GM19395 (cell line): Measurements from ENCODE around the gene KCNMA1.

Source experiments
- ATAC-seq: cut with Tn5 transposase; IDR thresholded peaks from one replicate; pipeline ENCODE4 v1.9.1; 2021; ENCODE audit warnings: mild to moderate bottlenecking, moderate library complexity; ENCODE audit not compliant: unreplicated experiment

The KCNMA1 gene

DNA sequence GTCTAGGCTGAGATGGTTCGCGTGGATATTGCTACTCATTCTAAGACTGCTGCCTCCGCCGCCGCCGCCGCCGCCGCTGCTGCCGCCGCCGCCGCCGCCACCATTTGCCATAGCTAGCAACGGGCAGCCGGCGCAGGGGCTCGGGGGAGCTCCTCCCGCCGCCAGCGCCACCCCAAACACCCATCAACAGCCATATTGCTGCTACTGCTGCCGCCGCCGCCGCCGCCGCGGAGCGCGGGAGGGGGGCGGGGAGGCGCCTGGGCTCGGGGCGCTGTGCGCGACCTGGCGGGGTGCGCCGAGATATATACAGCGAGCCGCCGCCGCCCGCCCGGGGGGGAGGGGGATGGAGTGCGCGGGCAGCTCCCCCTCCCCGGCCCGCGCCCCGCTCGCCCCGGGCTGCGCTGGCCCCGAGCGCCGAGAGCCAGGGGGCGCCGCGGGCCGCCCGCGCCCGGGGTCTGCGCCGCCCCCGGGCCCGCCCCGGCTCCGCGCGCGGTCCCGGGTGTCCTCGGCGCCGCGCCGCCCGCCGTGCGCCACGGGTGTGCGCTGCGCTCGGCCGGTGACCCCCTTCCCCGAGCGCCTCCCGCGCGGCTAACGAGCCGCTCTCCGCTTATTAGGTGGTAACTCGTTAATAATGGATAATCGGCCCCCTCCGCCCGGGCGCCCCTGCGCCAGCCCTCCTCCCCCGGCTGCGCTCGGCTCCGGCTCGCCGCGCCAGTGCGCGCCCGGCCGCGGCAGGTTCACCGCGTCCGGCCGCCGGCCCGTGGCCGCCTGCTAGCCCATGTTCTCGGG is at the start of gene KCNMA1:
TSS of gene KCNMA1 (minus strand) at position 277 of the 789 bp plus-strand sequence.
- no peak for ATAC-seq

DNA sequence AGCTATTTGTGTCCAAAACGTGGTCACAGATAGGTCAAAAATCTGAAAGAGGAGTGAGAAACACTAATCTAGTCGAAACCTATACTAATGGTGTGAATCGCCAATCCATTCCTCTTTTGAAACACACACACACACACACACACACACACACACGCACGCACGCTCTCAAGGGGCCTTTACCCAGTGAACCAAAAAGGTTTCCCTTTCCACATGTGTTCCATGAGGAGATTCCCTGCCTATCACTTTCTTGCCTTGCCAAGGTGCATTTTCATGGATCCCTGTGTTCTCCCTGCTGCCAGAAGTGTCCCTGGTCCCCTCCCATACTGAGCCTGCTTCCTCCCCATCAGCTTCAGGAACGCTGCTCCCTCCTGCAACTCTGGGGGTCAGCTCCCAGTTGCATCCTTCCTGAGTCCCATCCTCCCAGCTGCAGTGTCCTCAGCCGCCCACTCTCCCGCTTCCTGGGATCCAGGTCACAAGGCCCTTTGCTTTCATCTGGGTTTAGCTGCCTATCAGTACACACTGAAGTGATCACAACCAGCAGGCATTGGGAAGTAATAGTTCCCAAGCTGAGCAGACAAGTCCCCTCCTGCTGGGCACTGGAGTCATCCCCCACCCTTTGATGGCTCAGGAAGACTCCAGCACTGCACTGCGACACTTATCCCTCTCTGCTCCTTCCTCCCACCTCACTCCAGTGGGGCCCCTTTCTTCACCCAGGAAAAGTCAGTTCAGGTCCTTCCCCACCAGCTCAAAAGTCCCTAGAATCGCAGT is 49.2 kb upstream of the KCNMA1 start:
- ATAC-seq = no peak

DNA sequence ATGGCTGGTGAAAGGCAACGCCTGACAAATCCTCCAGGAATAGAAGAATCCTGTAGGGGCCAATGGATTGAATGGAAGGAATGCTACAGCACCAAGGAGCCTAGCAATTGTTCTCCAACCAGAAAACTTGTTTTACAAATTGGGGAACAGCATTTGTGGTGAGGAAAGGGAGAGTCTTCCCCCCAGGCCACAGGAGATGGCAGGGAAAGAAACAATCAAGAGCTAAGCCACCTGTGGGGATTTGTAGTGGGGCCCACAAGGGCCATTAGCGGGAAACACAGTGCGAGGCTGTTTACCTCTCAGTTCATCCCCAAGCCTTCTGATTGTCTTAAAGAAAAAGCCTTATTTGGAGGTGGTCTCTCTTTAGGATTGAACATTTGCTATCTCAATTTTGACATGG is 48.5 kb upstream of the KCNMA1 start:
- no peak for ATAC-seq

DNA sequence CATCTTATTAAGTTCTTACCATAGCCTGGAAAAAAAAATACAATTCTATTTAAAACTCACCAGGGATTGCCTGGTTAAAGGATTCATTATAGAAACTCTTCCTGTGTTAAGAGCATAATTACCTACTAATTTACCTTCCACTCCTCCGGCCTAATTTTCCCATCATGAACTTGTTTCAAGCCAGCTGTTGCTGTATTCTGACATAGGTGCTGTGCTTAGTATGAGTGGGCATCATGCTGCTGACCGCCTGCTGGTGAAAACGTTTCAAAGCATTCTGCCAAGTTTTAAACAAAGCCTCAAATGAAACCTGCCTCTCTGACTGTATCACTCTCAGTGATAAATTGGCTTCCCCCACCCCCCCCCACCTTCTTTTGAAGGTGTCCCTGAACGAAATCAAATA is 47.8 kb upstream of the KCNMA1 start:
- ATAC-seq = no peak

DNA sequence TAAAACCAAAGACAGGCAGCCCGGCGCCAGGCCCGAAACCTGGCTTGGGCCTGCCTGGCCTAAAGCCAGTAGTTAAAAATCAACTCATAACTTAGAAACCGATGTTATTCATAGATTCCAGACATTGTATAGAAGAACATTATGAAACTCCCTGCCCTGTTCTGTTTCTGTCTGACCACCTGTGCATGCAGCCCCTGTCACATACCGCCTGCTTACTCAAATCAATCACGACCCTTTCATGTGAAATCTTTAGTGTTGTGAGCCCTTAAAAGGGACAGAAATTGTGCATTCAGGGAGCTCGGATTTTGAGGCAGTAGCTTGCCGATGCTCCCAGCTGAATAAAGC is 45.5 kb upstream of the KCNMA1 start:
- ATAC-seq = peak; percentile 48

DNA sequence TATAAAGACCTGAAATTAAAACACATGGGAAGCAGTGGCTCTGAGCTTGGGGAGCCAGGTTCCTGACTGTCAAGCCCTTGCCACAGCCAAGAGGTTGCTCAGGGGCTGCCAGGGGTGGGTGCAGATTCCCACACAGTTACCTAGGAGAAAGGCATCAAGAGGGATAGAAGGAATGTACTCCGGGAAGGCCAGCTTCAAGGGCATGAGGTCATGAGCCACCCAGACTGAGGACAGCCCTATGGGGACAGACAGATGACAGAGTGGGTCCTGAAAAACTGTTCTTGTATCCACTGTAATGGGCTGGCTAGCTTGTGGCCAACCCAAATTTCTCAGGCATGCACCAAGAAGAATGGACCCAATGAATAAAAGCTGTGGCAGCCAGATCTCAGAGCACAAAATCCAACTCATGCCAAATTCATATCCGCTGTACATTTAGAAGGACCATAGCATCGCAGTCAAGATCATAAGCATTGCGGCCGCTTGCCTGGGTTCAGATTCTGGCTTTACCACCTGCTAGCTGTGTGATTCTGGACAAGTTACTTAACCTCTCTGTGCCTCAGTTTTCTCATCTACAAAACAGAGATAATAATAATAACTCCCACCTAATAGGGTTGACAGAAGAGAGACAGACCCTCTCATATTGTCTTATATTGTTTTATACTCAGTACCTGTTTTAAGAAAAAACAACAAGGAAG is 44.9 kb upstream of the KCNMA1 start:
- peak; percentile 40 for ATAC-seq

DNA sequence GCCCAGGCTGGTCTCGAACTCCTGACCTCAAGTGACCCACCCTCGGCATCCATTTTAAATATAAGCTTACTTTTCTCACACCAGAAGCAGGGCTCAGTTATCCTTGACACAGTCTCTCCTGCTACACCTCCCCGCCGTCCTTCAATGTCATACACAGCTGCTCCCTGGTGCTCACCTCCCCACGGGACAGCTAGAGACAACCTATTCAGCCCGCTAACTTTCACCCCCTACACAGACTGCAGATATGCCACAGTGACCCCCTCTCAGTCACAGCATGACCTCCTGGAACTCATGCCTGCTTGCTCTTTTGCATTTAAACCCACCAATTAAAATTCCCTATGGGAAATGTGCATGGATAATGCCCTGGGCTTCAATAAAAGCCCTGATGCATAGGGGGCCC is 44.2 kb upstream of the KCNMA1 start:
- ATAC-seq = no peak

DNA sequence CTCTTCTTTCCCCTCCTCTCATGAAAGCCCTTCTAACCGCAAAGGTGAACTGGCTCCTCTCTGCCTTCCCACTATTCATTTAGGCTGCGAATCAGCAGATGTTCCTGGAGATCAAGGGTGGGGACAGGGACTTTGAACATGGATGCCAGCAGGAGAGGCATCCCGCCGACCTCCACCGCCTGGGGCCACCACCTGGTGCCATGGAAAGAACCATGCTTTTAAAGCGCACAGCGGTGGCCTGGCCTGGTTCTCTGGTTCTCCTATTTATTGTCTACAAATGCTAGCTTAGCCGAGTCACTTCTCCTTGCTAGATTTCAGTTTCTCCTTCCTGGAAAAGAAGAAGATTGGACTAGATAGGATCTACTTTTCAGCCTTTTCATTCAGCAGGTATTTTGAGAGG is 43.2 kb upstream of the KCNMA1 start:
- no peak for ATAC-seq

DNA sequence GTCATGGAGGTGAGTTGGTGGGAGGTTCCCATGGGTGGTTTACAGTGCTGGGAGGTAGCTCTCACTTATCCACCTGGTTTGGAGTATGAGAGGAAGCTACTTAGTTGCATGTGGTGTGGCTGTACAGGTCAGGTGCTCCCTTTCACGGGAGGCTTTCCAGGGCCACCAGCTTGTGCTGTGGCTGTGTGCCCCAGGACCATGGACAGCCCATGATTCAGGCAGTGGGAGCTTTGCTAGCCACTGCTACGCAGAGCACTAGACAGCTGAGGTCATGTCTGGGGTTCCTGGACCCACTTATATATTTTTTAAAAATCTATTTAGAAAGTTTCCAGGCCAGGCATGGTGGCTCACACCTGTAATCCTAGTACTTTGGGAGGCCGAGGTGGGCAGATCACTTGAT is 42.5 kb upstream of the KCNMA1 start:
- no peak for ATAC-seq

DNA sequence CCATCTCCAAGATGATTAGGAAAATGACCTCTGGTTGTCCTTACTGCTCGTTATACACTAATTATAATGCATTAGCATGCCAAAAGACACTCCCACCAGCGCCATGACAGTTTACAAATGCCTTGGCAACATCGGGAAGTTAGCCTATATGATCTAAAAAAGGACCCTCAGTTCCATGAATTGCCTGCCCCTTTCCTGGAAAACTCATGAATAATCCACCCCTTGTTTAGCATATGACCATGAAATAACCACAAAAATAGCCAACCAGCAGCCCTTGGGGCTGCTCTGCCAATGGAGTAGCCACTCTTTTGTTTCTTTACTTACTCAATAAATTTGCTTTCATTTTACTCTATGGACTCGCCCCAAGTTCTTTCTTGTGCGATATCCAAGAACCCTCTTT is 41.6 kb upstream of the KCNMA1 start:
- ATAC-seq = no peak

DNA sequence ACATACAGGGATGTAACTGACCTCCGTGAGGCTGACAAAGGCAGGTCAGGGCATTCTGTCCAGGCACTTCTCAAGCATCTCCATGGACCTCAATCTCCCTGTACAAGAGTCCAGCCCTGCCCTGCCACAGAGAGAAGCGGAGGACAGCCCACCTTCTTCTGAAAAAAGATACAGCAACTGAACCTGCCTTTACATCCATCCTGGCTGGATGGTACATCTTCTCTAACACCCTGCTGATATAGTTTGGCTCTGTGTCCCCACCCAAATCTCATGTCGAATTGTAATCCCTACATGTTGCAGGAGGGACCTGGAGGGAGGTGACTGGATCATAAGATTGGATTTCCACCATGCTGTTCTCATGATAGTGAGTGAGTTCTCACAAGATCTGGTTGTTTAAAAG is 40.5 kb upstream of the KCNMA1 start:
- no peak for ATAC-seq

DNA sequence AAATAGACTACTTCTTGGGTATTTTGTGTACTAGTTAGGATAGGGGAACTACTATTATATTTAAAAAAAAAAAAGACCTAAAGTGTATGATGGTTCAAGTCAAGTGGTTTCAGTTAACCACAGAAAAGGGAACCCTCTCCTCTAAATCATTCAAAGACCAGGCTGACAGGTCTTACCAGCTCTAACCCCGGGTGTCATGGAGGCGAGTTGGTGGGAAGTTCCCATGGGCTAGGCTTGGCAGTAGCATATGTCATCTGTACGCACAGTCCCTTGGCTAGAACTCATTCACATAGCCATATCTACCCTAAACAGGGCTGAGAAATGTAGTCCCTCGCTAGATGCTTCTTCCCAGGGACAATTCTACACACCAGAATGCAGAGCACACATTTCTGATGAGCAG is 37.7 kb upstream of the KCNMA1 start:
- no peak for ATAC-seq

DNA sequence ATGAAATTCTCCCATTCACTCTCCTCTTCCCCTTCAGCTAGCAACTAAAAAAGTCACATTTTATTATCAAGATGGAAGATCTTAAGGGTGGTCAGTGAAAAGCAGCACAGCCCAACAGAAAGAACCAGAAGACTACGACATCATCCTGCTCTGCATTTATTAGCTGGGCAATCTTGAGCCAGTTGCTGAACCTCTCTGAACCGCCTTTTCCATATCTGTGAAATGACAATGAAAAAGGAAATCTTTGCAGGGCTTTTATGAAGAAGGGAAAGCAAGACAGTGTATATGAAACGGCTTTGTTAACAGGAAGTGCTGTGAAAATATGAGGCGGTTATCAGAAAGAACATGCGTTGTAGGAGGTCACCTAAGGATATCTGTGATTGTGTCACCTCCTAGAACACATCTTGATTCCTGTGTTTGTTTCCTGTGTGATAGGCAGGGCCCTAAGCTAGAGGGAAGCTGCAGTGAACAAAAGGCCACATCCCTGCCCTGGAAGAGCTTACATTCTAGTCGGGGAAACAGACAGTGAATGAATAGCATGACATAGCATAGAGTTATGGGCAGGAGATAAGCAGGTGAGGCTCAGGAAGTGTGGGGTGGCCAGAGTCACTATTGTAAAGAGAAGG is 36.0 kb upstream of the KCNMA1 start:
- ATAC-seq = no peak

DNA sequence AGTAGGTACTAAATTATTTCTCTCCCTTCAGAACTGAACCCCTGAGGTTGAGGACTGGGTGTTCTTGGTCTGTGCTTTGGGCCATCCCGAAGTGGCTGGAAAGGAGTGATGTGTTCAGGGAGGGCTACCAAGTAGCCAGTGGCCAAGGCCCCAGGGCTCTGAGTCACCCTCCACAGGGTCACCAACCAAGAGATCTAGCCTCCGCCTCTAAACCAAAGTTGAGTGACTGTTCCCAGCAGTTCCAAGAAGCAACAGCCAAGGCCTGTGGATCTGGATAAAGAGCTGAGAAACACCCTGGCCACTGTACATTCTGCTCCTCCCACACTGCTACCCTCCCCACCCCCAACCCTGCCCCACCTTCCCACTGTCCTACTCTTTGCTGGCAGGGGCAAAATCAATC is 35.5 kb upstream of the KCNMA1 start:
- ATAC-seq = no peak

DNA sequence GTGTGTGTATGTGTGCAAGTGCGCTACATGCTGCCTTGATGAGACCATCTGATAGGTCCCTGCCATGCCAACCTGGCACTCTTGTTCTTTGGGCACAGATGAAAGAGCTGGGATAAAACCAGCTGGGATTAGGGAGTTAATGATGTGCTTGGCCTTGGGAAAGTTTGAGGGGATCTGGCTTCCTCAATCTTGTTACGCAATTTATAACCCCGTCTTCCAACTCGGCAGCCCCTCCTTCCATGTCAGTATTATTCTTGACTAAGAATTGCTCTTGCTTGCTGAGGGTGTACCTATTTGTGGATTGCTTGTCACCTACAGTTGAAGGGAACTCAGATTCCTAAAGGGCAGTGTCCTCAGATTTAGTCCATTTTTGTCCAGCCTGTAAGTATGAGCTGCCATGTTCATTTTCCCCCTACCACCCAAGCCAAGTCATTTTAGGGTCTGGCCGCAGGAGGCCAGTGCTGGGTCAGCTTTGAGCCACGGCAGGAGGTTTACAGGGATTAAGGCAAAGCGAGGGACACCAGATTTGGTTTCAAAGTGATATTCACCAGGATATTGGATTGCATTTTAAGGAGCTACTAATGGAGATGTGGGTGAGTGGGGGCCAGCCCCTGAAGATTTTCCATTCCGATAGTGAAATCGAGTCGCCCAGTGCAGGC is 34.1 kb upstream of the KCNMA1 start:
- no peak for ATAC-seq

DNA sequence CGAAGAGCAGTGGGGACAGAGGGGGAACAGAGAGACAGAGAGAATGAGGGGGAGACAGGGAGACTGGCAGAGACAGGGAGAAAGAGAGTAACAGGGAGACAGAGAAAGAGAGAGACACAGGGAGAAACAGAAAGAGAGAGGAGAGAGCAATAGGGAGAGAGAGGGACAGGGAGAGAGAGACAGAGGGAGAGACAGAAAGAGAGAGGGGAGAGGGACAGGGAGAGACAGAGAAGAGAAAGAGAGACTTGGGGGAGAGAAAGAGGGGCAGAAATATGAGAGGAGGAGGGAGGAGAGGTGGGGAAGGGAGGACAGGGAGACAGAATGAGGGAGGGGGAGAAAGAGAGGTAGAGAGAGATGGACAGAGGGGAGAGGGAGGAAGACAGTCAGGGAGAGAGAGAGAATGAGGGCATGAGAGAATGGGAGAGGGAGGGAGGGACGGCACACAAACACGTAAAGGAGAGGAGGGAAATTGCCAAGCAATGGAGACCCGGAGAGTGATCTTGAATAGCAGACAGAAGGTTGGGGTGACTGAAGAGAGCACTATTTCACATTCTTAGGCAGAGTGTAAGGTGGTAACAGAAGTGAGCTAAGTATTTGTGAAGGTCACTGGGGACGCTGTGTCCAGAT is 33.3 kb upstream of the KCNMA1 start:
- no peak for ATAC-seq

DNA sequence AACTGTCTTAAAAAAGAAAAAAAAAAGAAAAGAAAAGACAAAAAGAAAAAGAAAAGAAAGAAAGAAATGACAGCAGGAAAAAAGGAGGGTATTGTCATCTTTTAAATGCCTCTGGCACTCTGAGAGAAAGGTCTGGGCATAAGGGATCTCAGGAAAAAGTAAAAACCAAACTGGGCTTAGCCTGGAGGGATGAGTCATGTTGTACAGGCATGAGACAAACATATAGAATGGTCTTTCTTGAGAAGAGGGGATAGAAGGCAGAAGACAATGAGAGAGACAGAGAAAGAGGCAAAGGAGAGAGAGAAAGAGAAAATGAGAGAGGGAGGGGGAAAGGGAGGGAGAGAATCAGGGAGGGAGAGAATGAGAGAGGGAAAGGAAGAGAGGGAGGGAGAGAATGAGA is 32.3 kb upstream of the KCNMA1 start:
- no peak for ATAC-seq

DNA sequence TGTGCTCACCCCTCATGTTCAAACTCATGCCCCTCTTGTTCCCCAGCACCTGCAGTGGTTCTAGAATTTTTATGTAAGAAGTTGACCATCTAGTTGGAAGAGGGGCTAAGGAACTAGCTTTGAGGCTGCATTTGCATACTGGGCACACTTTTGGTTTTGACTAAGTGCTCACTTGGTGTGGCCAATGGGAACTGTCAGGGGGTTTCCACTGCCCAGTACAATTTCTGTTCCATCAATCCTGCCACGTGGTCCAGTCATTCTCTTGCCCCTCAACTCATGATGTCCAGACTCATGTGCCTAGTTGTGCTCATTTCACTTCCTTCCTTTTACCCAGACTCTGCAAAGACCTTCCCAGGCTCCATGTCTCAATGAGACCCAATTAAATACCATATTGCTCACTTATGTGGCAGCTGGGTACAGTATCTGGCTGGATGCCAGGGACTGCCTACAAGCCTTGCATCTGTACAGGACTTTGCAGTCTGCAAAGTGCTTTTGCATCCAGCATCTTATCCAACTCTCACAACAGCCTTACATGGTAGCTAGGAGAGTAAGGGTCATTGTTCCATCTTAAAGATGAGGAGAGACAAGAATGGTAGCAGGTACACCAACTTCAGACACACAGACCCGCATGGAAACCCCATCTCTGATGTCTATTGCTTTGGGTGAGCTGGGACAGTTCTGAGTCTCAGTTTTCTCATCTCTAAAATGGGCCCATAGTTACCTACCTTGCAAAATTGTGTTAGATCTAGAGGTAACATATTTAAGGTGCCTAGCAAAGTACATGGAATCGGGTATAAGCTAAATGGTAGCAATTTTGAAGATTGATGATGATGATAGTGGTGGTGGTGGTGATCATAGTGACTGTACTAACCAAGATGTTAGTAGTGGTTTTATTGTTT is 30.1 kb upstream of the KCNMA1 start:
- peak; percentile 54 for ATAC-seq

DNA sequence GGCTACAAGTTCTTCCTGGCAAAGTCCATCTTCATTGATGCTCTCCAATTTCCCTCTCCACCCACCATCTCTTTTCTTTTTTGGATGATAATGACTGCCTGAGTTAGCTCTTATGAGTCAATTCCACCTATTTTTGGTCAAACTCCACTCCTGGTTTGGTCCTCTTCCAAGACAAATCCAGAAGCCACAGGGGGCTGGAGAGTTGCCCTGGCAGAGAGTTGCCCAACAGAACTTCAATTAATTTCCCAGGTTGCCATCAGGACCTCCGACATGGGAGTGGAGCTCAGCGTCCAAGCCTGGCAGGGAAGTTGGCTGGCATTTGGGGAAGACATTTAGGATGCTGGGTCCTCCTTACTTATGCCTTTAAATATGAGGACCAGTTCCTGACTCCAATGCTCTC is 29.2 kb upstream of the KCNMA1 start:
- ATAC-seq = no peak

DNA sequence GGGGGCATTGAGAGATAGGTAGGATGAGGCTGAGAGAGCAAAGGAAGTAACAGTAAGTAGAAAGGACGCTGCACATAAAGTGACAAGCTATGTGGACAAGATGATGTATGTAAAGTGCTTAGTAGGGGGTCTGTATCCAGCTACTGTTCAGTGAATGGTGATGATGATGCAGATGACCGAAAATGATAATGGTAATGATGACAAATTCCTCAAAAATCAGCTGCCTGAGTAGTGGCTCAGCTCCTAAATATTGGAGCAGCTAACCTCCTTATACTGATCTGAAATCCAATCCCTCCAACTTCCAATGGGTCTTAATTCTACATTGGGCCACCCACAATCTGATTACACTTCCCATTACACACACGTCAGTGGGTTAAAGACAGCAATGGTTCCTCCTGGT is 27.1 kb upstream of the KCNMA1 start:
- no peak for ATAC-seq
